ENCODE results near the gene CRTAC1.
"Not testable (repeated sequence)": the region's sequence is repeated elsewhere in the genome, so short reads cannot be mapped to it uniquely, and the experiment has no call there.

The CRTAC1 gene

DNA sequence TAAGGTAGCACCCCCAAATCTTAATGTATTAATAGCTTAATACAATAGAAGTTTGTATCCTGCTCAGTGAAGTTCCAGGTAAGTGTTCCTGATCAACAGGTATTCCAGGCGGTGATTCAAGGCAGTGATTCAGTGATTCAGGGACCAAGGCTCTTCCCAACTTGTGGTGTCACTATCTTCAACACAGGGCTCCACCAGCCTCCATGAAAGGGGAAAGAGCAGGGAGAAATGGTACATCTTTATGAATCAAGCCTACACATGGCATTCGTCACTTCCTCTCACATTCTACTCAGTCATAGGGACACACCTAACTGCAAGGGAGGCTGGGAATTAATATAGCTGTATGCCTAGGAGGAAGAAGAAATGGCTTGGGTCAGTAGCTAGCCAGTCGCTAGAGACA, 175.7 kb downstream of the CRTAC1 start:
- TF ChIP-seq JUND (IDR thresholded peaks at IDR 0.05; ENCODE audit: low read depth), result no peak
- in situ Hi-C loops (cut with HindIII; ENCODE audit: low pct_unique_long_range_greater_than_20kb, low sequenced_read_pairs), result no loop called here
- DNase-seq (ENCODE audit: low read depth in 1 of 2, low spot score in 1 of 2), result no peak

- no peak for TF ChIP-seq JUND (IDR thresholded peaks at IDR 0.05; ENCODE audit: low read depth)
- in situ Hi-C loops (cut with HindIII; ENCODE audit: low pct_unique_long_range_greater_than_20kb, low sequenced_read_pairs), result no loop called here
- DNase-seq (ENCODE audit: low read depth in 1 of 2, low spot score in 1 of 2), result no peak
These were observed 177.5 kb downstream of the CRTAC1 start for GRCh38 chr10:97852840-97853405.

DNA sequence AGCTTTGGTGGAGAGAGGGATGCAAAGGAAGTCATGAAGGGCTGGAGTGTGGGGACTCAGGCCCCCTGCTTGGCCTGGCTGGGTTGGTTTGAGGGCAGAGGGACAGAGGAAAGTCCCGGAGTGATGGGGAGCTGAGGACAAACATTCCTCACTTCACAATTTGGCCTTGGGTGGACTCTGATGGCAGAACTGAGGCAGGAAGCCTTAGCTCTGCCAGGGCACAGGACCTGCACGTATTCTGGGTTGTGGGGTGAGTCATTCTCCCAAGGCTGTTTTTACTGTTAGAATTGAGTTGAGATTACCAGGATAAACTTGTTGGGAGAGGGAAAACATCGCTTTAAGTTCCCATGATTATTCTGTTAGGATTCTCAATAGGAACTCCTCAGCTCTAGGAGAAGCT, 178.1 kb downstream of the CRTAC1 start:
- no peak for TF ChIP-seq JUND (IDR thresholded peaks at IDR 0.05; ENCODE audit: low read depth)
- in situ Hi-C loops (cut with HindIII; ENCODE audit: low pct_unique_long_range_greater_than_20kb, low sequenced_read_pairs), result no loop called here
- no peak for DNase-seq (ENCODE audit: low read depth in 1 of 2, low spot score in 1 of 2)

- TF ChIP-seq JUND (IDR thresholded peaks at IDR 0.05; ENCODE audit: low read depth), result no peak
- no peak for DNase-seq (ENCODE audit: low read depth in 1 of 2, low spot score in 1 of 2)
- in situ Hi-C loops (cut with HindIII; ENCODE audit: low pct_unique_long_range_greater_than_20kb, low sequenced_read_pairs), result no loop called here
These were observed 178.9 kb downstream of the CRTAC1 start for GRCh38 chr10:97851341-97852001.

DNA sequence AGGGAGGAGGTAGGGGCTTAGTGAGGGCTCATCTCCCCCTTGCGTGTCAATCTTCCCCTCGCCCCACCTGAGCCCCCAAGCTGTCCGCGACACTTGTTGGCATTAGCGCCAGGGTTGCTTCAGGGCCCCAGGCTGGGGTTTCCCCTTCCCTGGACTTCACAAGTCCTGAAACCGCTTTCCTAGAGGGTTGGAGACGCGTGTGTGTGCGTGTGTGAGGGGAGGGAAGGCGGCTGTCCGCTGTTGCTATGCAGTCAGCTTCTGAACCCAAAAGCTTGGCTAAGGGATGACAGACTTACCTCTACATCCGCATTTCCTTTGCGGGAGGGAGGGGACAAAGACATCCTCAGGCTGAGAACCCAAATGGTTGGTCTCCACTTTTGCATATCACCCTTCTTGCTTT, 180.0 kb downstream of the CRTAC1 start:
- DNase-seq (ENCODE audit: low read depth in 1 of 2, low spot score in 1 of 2), result no peak
- no peak for TF ChIP-seq JUND (IDR thresholded peaks at IDR 0.05; ENCODE audit: low read depth)
- in situ Hi-C loops (cut with HindIII; ENCODE audit: low pct_unique_long_range_greater_than_20kb, low sequenced_read_pairs), result no loop called here

DNA sequence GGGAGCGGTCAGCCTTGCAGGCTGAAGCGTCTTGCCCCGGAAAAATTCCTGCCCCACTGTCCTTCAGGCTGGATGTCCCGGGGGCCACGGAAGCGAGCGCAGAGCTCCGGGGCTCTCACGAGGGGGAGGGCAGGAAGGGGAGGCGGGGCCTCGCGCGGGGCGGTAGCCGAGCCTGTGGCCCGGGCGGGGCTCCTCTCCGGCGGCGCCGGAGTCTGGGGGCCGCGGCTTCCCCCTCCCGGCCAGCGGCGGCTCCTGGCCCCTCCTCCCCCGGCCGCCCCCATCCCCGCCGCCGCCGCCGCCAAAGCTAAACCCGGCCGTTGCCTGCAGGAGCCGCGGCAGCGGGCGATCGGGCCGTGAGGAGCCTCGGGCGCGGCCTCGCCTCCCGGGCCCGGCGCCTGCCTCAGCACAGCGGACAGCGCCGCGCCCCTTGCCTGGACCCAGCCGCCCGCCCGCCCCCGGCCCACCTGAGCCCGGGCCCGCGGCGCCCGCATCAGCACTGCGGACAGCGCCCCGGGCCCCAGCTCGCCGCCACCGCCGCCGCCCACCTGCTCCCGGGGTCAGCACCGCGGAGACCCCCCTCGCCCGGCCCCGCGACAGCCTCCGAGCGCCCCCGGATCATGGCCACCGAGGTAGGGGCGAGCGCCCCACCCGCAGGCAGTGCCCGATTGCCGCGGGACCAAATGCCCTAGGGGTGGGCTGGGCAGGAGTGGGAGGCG, 180.6 kb downstream of the CRTAC1 start, which contains the start of gene GOLGA7B:
TSS of gene GOLGA7B (plus strand) at position 157 of the 716 bp plus-strand sequence. CDS start at position 618, 461 bp downstream.
- DNase-seq (ENCODE audit: low read depth in 1 of 2, low spot score in 1 of 2), result peak; percentile 75 to 87
- in situ Hi-C loops (cut with HindIII; ENCODE audit: low pct_unique_long_range_greater_than_20kb, low sequenced_read_pairs), result no loop called here
- no peak for TF ChIP-seq JUND (IDR thresholded peaks at IDR 0.05; ENCODE audit: low read depth)

DNA sequence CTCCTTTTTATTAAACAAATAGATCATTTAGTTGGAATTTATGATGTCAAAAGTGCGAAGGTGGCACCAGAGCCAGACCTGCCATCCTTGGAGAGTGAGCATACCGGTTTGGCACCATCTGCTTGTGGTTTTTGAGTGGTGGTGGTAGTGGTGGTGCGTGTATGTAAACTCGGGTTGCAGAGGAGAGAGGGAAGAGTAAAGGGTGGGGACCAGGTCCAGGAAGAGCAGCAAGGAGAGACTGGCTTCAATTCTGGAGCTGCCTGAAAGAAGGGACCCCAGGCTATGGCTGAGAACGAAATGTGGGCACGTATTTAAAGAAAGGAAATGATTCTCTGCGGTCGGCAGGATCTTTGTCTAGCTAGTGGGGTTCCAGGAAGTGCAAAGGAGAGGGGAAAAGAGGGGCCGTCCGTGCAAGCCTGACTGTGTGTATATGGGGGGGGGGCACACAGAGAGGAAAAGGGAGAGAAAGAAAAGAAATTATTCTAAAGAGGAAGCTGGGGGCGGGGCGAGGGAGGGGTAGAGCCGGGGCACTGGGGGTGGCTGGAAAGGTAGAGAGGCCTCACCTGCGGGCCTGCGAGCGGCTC, 181.2 kb downstream of the CRTAC1 start:
- DNase-seq (ENCODE audit: low read depth in 1 of 2, low spot score in 1 of 2), result peak; percentile 85 to 97
- in situ Hi-C loops (cut with HindIII; ENCODE audit: low pct_unique_long_range_greater_than_20kb, low sequenced_read_pairs), result no loop called here
- TF ChIP-seq JUND (IDR thresholded peaks at IDR 0.05; ENCODE audit: low read depth), result no peak

- no peak for DNase-seq (ENCODE audit: low read depth in 1 of 2, low spot score in 1 of 2)
- no peak for TF ChIP-seq JUND (IDR thresholded peaks at IDR 0.05; ENCODE audit: low read depth)
- in situ Hi-C loops (cut with HindIII; ENCODE audit: low pct_unique_long_range_greater_than_20kb, low sequenced_read_pairs), result no loop called here
These were observed 185.7 kb downstream of the CRTAC1 start for GRCh38 chr10:97844678-97845077.

GRCh38 chr10:97843972-97844371, 186.4 kb downstream of the CRTAC1 start:
- in situ Hi-C loops (cut with HindIII; ENCODE audit: low pct_unique_long_range_greater_than_20kb, low sequenced_read_pairs); DNase-seq (ENCODE audit: low read depth in 1 of 2, low spot score in 1 of 2): not testable (repeated sequence)

DNA sequence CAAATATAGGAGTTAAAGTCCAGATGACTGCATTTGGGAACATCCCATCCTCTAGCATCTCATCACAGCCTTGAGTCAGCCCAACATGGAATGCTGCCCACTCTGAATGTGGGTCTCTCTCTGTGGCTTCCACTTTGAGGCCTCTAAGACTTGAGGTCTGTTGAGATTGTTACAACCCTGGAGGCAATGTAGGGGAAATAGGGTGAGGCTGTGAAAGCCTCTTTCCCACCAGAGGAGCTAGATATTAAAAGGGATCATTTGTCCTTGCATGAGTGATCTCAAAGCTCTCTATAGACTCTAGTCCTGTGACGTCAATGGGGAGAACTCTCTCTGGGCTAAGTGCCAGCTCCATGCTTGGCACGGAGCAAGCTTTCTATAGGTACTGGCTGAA, 187.1 kb downstream of the CRTAC1 start:
- in situ Hi-C loops (cut with HindIII; ENCODE audit: low pct_unique_long_range_greater_than_20kb, low sequenced_read_pairs), result no loop called here
- no peak for TF ChIP-seq JUND (IDR thresholded peaks at IDR 0.05; ENCODE audit: low read depth)
- DNase-seq (ENCODE audit: low read depth in 1 of 2, low spot score in 1 of 2), result peak in 1 of 2 experiments; percentile 59

- in situ Hi-C loops (cut with HindIII; ENCODE audit: low pct_unique_long_range_greater_than_20kb, low sequenced_read_pairs), result no loop called here
- peak in 1 of 2 experiments; percentile 47 for DNase-seq (ENCODE audit: low read depth in 1 of 2, low spot score in 1 of 2)
- no peak for TF ChIP-seq JUND (IDR thresholded peaks at IDR 0.05; ENCODE audit: low read depth)
These were observed 187.7 kb downstream of the CRTAC1 start for GRCh38 chr10:97842656-97843280.

- in situ Hi-C loops (cut with HindIII; ENCODE audit: low pct_unique_long_range_greater_than_20kb, low sequenced_read_pairs); DNase-seq (ENCODE audit: low read depth in 1 of 2, low spot score in 1 of 2): not testable (repeated sequence)
These were observed 188.3 kb downstream of the CRTAC1 start for GRCh38 chr10:97842114-97842513.

- DNase-seq (ENCODE audit: low read depth in 1 of 2, low spot score in 1 of 2); in situ Hi-C loops (cut with HindIII; ENCODE audit: low pct_unique_long_range_greater_than_20kb, low sequenced_read_pairs): not testable (repeated sequence)
These were observed 189.3 kb downstream of the CRTAC1 start for GRCh38 chr10:97841166-97841565.
